Activated gamma-delta T cell treated with anti-CD3 and anti-CD28 coated beads, Interleukin-2, amount 50 U/mL, for 16 hours (primary cell): Measurements from ENCODE around the gene CAPZB.

ENCODE experiments used
- DNase-seq: peaks from one replicate; pipeline ENCODE4 v3.0.0-alpha.2; 2020; ENCODE audit warnings: low read depth

CAPZB gene

DNA sequence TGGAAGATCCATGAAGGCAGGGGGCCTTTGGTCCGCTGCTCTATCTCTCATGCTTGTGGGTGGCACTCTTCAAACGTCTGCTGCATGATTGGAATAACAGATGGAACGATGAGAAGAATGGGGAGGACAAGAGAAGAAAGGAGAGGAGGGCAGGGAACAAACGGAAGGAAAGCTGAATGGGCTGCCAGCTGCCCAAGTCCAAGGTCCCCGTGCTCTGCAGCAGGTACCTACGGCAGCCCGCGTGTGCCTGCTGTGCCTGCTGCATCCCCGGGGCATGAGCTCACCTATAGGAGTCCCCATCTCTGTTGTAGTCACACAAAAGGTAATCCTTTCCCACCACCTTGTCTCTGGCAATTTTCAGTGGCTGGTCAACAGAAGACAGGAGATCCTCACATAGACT, 100.1 kb downstream of the CAPZB start:
- no peak for DNase-seq

DNA sequence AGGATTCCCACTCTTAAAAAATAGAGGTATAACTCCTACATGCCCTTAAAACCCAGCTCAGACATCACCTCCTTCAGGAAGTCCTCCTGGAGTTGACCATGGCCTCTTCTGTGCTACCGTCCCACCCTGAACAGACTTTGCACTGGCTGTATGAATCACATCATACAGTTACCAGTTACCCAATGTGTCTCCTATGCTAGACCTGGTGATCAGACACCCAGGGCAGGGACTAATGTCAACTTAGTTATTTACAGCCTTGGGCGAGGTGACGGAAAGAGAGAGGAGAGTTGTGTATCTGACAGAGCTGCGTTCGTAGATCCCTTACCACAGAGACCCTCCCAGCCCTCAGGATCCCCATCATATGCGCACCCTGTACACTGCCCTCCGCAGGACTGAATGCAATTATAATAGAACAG, 100.6 kb downstream of the CAPZB start:
- DNase-seq, result no peak

- no peak for DNase-seq
Measured at GRCh38 chr1:19384113-19384512, 101.2 kb downstream of the CAPZB start.

DNA sequence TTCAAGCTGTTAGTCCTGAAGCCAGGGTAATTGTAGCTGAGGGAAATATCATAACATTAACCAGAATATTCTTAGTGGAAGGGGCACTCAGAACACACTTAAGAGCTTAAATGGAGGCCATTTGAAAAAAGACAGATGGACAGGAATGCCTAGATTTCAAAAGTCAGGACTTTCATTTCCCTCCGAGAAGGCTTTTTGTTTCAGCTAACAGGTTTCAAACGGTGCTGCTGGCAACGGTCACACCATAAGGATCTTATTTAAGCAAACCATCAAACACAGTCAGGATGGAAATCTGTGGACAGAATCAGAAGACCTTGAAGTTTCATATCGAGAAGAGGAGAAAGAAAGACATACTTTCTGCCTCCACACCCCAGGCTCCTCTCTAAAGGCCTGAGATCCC, 103.1 kb downstream of the CAPZB start:
- no peak for DNase-seq

DNA sequence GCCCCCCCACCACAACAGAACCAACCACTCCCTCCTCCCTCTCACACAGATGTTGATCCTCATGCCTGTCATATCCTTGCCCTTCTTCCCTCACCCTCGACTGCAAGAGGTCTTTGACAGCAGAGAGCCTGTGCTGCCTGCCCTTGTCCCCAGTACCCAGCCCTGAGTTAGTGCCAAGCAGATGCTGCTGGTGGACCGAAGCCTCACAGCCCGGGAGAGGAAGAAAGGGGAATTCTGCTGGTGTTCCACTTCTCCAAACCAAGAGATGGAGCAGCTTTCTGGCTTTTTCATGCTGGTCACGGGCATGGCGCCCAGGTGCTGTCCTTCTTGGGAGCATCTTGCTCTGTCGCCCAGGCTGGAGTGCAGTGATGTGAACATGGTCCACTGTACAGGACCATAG, 104.1 kb downstream of the CAPZB start:
- DNase-seq, result no peak

GRCh38 chr1:19377812-19378718, 107.3 kb downstream of the CAPZB start:
- DNase-seq, result no peak

- no peak for DNase-seq
Measured at GRCh38 chr1:19376428-19377372, 108.6 kb downstream of the CAPZB start.

GRCh38 chr1:19375631-19376400, 109.5 kb downstream of the CAPZB start:
- DNase-seq, result no peak

GRCh38 chr1:19374926-19375325, 110.4 kb downstream of the CAPZB start:
- DNase-seq, result no peak

DNA sequence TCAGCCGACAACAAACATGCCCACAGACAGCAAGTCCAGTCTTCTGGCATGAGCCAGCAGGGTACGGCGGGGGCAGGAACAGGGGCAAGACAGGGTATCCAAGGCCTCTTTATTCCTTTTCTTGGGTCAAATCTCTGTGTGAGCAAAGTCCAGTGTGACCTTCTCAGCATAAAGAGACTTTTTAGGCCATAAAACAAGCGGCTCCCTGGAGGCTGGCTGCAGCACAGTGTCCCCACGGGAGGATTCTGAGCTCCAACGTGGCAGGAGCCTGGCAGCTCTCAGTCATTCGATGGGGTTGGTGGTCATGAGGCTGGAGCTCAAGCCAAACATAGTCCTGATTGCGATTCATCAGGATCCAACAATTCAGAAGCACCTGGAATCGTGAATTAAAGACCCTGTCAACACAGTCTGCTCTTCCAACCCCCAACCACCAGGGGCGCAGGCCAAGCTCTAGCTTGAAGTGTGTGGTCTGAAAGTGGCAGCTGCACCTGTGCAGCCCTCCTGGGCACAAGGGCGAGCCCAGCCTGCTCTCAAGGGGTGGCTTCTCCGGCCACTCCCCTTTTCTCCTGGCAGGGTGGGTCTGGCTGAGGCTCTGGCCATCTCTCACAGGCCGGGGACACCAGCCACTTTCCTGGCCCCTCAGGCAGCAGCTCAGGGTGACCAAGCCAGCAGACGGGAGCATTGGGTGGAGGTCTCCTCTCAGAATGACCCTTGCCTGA, 111.1 kb downstream of the CAPZB start:
- DNase-seq, result no peak

GRCh38 chr1:19373211-19374082, 111.9 kb downstream of the CAPZB start:
- no peak for DNase-seq

DNA sequence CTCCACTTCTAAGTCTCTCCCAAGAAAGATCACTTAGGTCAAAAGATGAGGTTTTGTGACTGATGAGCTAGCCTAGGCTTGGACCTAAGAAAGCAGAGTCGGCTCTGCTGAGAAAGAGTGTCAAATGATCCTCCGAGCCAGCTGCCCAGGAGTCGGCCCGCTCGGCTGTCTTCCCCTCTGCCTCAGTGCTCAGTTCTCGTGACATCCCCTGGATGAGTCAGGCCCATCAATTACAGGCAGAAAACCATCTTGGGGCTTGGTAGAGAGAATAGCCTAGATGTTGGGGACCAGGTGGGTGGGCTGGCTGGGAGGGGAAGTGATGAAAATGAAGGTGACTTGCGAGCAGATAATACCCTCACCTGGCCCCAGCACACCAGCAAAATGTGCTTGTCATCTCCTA, 112.7 kb downstream of the CAPZB start:
- DNase-seq, result no peak

- DNase-seq, result no peak
Measured at GRCh38 chr1:19372136-19372514, 113.2 kb downstream of the CAPZB start.

- no peak for DNase-seq
Measured at GRCh38 chr1:19371226-19372135, 113.9 kb downstream of the CAPZB start.

DNA sequence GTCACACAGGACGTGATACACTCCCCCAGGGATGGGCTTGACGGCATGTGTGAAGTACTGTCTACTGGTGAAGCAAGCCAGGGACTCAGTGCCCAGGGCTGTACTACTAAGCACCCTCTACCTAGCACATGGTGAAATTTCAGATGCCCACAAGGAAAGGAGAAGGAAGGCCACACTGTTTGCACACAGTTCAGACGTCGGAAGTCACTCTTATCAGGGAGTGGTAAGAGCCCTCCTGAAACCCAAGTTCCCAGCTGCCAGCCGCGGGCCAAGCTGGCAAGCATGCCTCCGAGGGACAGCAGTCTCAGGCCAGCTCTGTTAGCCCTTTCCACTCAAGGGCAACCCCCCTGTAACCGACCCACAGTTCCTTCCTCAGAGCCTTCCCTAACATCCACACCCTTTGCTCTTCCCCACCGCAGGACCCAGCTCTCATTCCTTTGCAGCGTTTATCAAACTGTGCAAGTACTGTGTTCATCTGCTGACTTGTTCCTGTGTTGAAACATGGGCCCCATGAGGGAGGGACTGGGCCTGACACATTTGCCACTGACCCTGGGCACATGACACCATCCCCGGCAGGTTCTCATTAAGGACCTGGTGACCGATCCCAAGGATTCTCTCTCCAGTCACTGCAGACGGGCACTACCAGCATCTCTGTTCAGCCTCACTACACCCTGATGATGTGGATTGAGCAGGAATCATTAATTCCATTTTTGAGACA, 114.7 kb downstream of the CAPZB start:
- DNase-seq, result no peak

- DNase-seq, result no peak
Measured at GRCh38 chr1:19369396-19370090, 115.8 kb downstream of the CAPZB start.

GRCh38 chr1:19368964-19369363, 116.4 kb downstream of the CAPZB start:
- DNase-seq, result no peak

- DNase-seq, result no peak
Measured at GRCh38 chr1:19368050-19368449, 117.3 kb downstream of the CAPZB start.
